Liver (tissue), 9 donors: ENCODE data around the gene ZNF782. TPM values are rescaled to one million over a fixed set of nuclear protein-coding genes. Genes with fewer than 3 reads are reported as not detected.

Experiments used
- DNase-seq: peaks from one replicate; pipeline ENCODE4 v3.0.0-alpha.2; 2017; ENCODE audit warnings: low spot score
- H3K27ac ChIP-seq, 2 donors: one replicate each; pipeline ENCODE4 v1.7.0; 2013; ENCODE audit warnings: inconsistent platforms in 2 of 2, low read length in 2 of 2, control low read depth in 1 of 2, low read depth in 1 of 2, mild to moderate bottlenecking in 1 of 2
- H3K27me3 ChIP-seq, 4 donors: one replicate each; pipeline versions ENCODE4 v1.6.1 to v1.7.0; 2013; ENCODE audit warnings: low read length in 3 of 4, inconsistent platforms in 1 of 4, mild to moderate bottlenecking in 1 of 4, moderate library complexity in 1 of 4; ENCODE audit not compliant: control insufficient read depth in 4 of 4, insufficient read depth in 4 of 4
- H3K36me3 ChIP-seq, 4 donors: one replicate each; pipeline versions ENCODE4 v1.6.1 to v1.7.0; 2013; ENCODE audit warnings: low read length in 3 of 4, mild to moderate bottlenecking in 3 of 4, low read depth in 1 of 4, moderate library complexity in 1 of 4; ENCODE audit not compliant: control insufficient read depth in 4 of 4, insufficient read depth in 3 of 4
- H3K4me1 ChIP-seq, 4 donors: one replicate each; pipeline versions ENCODE4 v1.6.1 to v1.7.0; 2013; ENCODE audit warnings: low read length in 3 of 4, mild to moderate bottlenecking in 3 of 4, moderate library complexity in 1 of 4; ENCODE audit not compliant: control insufficient read depth in 4 of 4, insufficient read depth in 4 of 4
- H3K4me3 ChIP-seq, 3 donors: one replicate each; pipeline versions ENCODE4 v1.6.1 to v1.7.0; 2013; ENCODE audit warnings: low read length in 3 of 3, control low read depth in 1 of 3, low read depth in 1 of 3, mild to moderate bottlenecking in 1 of 3
- H3K9ac ChIP-seq, 2 donors: one replicate each; pipeline ENCODE4 v1.7.0; 2013; ENCODE audit warnings: low read length in 2 of 2, mild to moderate bottlenecking in 2 of 2, moderate library complexity in 2 of 2, control low read depth in 1 of 2, low read depth in 1 of 2
- H3K9me3 ChIP-seq, 4 donors: one replicate each; pipeline versions ENCODE4 v1.6.1 to v1.7.0; 2013; ENCODE audit warnings: low read length in 3 of 4; ENCODE audit not compliant: control insufficient read depth in 4 of 4
- EGR1 ChIP-seq, 2 donors: IDR thresholded peaks; 2 replicates each; pipeline ENCODE4 v1.6.1; 2016 to 2018; ENCODE audit warnings: antibody characterized with exemption in 2 of 2, low read depth in 2 of 2
- FOXA1 ChIP-seq: IDR thresholded peaks from 2 replicates; pipeline ENCODE4 v1.6.1; 2016; ENCODE audit warnings: antibody characterized with exemption
- FOXA2 ChIP-seq: IDR thresholded peaks from 2 replicates; pipeline ENCODE4 v1.6.1; 2016; ENCODE audit warnings: antibody characterized with exemption
- GABPA ChIP-seq, 2 donors: IDR thresholded peaks in 1 of 2; conservative IDR thresholded peaks in 1 of 2; 2 replicates each; pipeline ENCODE4 v1.6.1; 2016; ENCODE audit warnings: antibody characterized with exemption in 2 of 2, mild to moderate bottlenecking in 1 of 2, moderate library complexity in 1 of 2
- HNF4A ChIP-seq, 2 donors: conservative IDR thresholded peaks; 2 replicates each; pipeline ENCODE4 v1.6.1; 2016; ENCODE audit warnings: antibody characterized with exemption in 2 of 2, mild to moderate bottlenecking in 2 of 2
- HNF4G ChIP-seq: IDR thresholded peaks from 2 replicates; pipeline ENCODE4 v1.6.1; 2016; ENCODE audit warnings: antibody characterized with exemption
- JUND ChIP-seq, 2 donors: IDR thresholded peaks; 2 replicates each; pipeline ENCODE4 v1.6.1; 2016; ENCODE audit warnings: antibody characterized with exemption in 2 of 2
- NR2F2 ChIP-seq: IDR thresholded peaks from 2 replicates; pipeline ENCODE4 v1.6.1; 2016; ENCODE audit warnings: antibody characterized with exemption
- RAD21 ChIP-seq, 2 donors: IDR thresholded peaks; 2 replicates each; pipeline ENCODE4 v1.6.1; 2016; ENCODE audit warnings: antibody characterized with exemption in 2 of 2, mild to moderate bottlenecking in 2 of 2
- RXRA ChIP-seq, 2 donors: IDR thresholded peaks; 2 replicates each; pipeline ENCODE4 v1.6.1; 2017 to 2018; ENCODE audit warnings: antibody characterized with exemption in 2 of 2, mild to moderate bottlenecking in 1 of 2
- SP1 ChIP-seq: IDR thresholded peaks from 2 replicates; pipeline ENCODE4 v1.6.1; 2018; ENCODE audit warnings: antibody characterized with exemption, mild to moderate bottlenecking
- TAF1 ChIP-seq: conservative IDR thresholded peaks from 2 replicates; pipeline ENCODE4 v1.6.1; 2016; ENCODE audit warnings: antibody characterized with exemption, mild to moderate bottlenecking
- YY1 ChIP-seq: IDR thresholded peaks from 2 replicates; pipeline ENCODE4 v1.6.1; 2016; ENCODE audit warnings: antibody characterized with exemption, mild to moderate bottlenecking
- WGBS: extraction: QIAGEN DNeasy Blood & Tissue Kit; methylation state at CpG from one replicate; pipeline ENCODE4 v1.1.7; 2013; 5-methylcytosine and 5-hydroxymethylcytosine counted together
- polyA plus RNA-seq, 2 donors: library from polyadenylated mRNA; stranded (reverse) in 1 of 2; unstranded in 1 of 2; fragments of 200-250 nt in 1 of 2; fragments of >200 nt in 1 of 2; fragmentation: Nextera tagmentation in 1 of 2; extraction: Ambion mirVana in 1 of 2; gene quantifications; one replicate each; pipeline versions ENCODE4 v1.2.1 to v1.2.3, GENCODE V29; 2013 to 2015
- total RNA-seq, 2 donors: library from RNA; depleted of rRNA; stranded (reverse); fragments of >200 nt; gene quantifications; one replicate each; pipeline ENCODE4 v1.2.3, GENCODE V29; 2014
- TF ChIP-seq, protein P1 (sequence below): IDR thresholded peaks from 2 replicates; pipeline ENCODE4 v1.6.1; 2016; ENCODE audit warnings: antibody characterized with exemption
- TF ChIP-seq, protein P2 (sequence below): IDR thresholded peaks from 2 replicates; pipeline ENCODE4 v1.6.1; 2016; ENCODE audit warnings: antibody characterized with exemption
- TF ChIP-seq, protein P3 (sequence below): IDR thresholded peaks from 2 replicates; pipeline ENCODE4 v1.6.1; 2016; ENCODE audit warnings: antibody characterized with exemption, mild to moderate bottlenecking
- TF ChIP-seq, protein P4 (sequence below): IDR thresholded peaks from 2 replicates; pipeline ENCODE4 v1.6.1; 2016; ENCODE audit warnings: antibody characterized with exemption
- TF ChIP-seq, protein P5 (sequence below): fragments of 150-350 bp; IDR thresholded peaks from 2 replicates; pipeline ENCODE4 v1.5.1; 2017; ENCODE audit warnings: improper control_type of control experiment, low read depth, low read length; ENCODE audit not compliant: missing input control
- donor health status: healthy.
- donor health status: healthy.
- donor health status: healthy.
- donor health status: healthy.
- donor health status: healthy.

Gene ZNF782
- total and polyA plus RNA-seq, 4 donors = 0.70 to 7.4 (median 2.1) TPM

DNA sequence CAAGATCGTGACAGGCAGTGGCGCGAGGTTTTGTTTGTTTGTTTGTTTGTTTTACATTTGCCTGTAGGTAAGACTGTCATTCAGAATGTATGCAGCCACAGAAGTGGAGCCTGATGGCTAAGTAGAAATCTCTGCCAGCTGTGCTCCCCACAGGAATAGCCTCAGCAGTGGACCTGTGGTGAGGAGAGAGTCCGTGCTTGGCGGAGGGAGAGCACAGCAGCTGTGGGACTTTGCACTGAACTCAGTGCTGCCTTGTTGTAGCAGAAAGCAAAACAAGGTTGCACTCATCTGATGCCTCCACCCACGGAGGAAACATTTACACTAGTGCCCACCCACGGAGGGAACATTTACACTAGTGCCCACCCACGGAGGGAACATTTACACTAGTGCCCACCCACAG, 4.4 kb upstream of the ZNF782 start:
- no peak for DNase-seq
- no peak for TF ChIP-seq RXRA (IDR thresholded peaks at IDR 0.05)
- TF ChIP-seq EGR1 (IDR thresholded peaks at IDR 0.05; ENCODE audit: low read depth in 2 of 2) = no peak
- TF ChIP-seq, protein P1, sequence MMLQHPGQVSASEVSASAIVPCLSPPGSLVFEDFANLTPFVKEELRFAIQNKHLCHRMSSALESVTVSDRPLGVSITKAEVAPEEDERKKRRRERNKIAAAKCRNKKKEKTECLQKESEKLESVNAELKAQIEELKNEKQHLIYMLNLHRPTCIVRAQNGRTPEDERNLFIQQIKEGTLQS = no peak
- TF ChIP-seq HNF4A (conservative IDR thresholded peaks at IDR 0.05) = no peak
- TF ChIP-seq, protein P2, sequence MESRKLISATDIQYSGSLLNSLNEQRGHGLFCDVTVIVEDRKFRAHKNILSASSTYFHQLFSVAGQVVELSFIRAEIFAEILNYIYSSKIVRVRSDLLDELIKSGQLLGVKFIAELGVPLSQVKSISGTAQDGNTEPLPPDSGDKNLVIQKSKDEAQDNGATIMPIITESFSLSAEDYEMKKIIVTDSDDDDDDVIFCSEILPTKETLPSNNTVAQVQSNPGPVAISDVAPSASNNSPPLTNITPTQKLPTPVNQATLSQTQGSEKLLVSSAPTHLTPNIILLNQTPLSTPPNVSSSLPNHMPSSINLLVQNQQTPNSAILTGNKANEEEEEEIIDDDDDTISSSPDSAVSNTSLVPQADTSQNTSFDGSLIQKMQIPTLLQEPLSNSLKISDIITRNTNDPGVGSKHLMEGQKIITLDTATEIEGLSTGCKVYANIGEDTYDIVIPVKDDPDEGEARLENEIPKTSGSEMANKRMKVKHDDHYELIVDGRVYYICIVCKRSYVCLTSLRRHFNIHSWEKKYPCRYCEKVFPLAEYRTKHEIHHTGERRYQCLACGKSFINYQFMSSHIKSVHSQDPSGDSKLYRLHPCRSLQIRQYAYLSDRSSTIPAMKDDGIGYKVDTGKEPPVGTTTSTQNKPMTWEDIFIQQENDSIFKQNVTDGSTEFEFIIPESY = no peak
- TF ChIP-seq YY1 = no peak
- TF ChIP-seq, protein P3, sequence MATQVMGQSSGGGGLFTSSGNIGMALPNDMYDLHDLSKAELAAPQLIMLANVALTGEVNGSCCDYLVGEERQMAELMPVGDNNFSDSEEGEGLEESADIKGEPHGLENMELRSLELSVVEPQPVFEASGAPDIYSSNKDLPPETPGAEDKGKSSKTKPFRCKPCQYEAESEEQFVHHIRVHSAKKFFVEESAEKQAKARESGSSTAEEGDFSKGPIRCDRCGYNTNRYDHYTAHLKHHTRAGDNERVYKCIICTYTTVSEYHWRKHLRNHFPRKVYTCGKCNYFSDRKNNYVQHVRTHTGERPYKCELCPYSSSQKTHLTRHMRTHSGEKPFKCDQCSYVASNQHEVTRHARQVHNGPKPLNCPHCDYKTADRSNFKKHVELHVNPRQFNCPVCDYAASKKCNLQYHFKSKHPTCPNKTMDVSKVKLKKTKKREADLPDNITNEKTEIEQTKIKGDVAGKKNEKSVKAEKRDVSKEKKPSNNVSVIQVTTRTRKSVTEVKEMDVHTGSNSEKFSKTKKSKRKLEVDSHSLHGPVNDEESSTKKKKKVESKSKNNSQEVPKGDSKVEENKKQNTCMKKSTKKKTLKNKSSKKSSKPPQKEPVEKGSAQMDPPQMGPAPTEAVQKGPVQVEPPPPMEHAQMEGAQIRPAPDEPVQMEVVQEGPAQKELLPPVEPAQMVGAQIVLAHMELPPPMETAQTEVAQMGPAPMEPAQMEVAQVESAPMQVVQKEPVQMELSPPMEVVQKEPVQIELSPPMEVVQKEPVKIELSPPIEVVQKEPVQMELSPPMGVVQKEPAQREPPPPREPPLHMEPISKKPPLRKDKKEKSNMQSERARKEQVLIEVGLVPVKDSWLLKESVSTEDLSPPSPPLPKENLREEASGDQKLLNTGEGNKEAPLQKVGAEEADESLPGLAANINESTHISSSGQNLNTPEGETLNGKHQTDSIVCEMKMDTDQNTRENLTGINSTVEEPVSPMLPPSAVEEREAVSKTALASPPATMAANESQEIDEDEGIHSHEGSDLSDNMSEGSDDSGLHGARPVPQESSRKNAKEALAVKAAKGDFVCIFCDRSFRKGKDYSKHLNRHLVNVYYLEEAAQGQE = no peak
- no peak for TF ChIP-seq RAD21 (IDR thresholded peaks at IDR 0.05)
- no peak for TF ChIP-seq HNF4G
- no peak for TF ChIP-seq SP1
- no peak for TF ChIP-seq FOXA1
- no peak for TF ChIP-seq TAF1
- TF ChIP-seq NR2F2 = no peak
- TF ChIP-seq, protein P4, sequence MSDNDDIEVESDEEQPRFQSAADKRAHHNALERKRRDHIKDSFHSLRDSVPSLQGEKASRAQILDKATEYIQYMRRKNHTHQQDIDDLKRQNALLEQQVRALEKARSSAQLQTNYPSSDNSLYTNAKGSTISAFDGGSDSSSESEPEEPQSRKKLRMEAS = no peak
- no peak for TF ChIP-seq FOXA2
- TF ChIP-seq GABPA (IDR thresholded peaks at IDR 0.05 in 1 of 2, conservative IDR thresholded peaks at IDR 0.05 in 1 of 2) = no peak
- no peak for TF ChIP-seq JUND (IDR thresholded peaks at IDR 0.05)
- TF ChIP-seq, protein P5, sequence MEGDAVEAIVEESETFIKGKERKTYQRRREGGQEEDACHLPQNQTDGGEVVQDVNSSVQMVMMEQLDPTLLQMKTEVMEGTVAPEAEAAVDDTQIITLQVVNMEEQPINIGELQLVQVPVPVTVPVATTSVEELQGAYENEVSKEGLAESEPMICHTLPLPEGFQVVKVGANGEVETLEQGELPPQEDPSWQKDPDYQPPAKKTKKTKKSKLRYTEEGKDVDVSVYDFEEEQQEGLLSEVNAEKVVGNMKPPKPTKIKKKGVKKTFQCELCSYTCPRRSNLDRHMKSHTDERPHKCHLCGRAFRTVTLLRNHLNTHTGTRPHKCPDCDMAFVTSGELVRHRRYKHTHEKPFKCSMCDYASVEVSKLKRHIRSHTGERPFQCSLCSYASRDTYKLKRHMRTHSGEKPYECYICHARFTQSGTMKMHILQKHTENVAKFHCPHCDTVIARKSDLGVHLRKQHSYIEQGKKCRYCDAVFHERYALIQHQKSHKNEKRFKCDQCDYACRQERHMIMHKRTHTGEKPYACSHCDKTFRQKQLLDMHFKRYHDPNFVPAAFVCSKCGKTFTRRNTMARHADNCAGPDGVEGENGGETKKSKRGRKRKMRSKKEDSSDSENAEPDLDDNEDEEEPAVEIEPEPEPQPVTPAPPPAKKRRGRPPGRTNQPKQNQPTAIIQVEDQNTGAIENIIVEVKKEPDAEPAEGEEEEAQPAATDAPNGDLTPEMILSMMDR = no peak
- WGBS = 74% methylated on average over 8 of the region's 8 CpGs
- H3K27ac ChIP-seq = no peak overlapping the region
- peaks cover 0 to 13% (median 4%) of the 10 kb centered on the region in 4 donors for H3K4me1 ChIP-seq
- no peaks in the 10 kb centered on the region for H3K9me3 ChIP-seq
- no peaks in the 10 kb centered on the region for H3K36me3 ChIP-seq
- no peak overlapping the region for H3K9ac ChIP-seq
- H3K27me3 ChIP-seq = no peaks in the 10 kb centered on the region
- no peak overlapping the region for H3K4me3 ChIP-seq
